ENCODE measurements around the gene PRKCA. TPM values are rescaled to one million over a fixed set of nuclear protein-coding genes. Genes with fewer than 3 reads are reported as not detected.

PRKCA gene
- total RNA-seq, 1 experiment from 2014 or later: 29.5 TPM

- TF ChIP-seq MLX (CRISPR knock-in tag; IDR thresholded peaks at IDR 0.05) (no peak), JAZF1 (CRISPR knock-in tag; IDR thresholded peaks at IDR 0.05) (no peak), ZNF423 (CRISPR knock-in tag; IDR thresholded peaks at IDR 0.05) (no peak)
Measured at GRCh38 chr17:66733759-66734158, 431.3 kb downstream of the PRKCA start (continued).

- peaks cover 41% of the 10 kb centered on the region for H3K4me1 Mint-ChIP-seq
- peak overlapping the region; percentile 18 for H3K27ac Mint-ChIP-seq
- no peak for DNase-seq (ENCODE audit: low spot score)
- TF ChIP-seq EMX1 (CRISPR knock-in tag; IDR thresholded peaks at IDR 0.05) (no peak), JAZF1 (CRISPR knock-in tag; IDR thresholded peaks at IDR 0.05) (no peak), HMGXB4 (CRISPR knock-in tag; IDR thresholded peaks at IDR 0.05) (no peak), CREM (CRISPR knock-in tag; IDR thresholded peaks at IDR 0.05) (no peak), SP1 (CRISPR knock-in tag; conservative IDR thresholded peaks at IDR 0.05) (no peak), ZNF416 (CRISPR knock-in tag; IDR thresholded peaks at IDR 0.05) (no peak), USF2 (CRISPR knock-in tag; IDR thresholded peaks at IDR 0.05) (no peak), SMAD3 (CRISPR knock-in tag; IDR thresholded peaks at IDR 0.05; ENCODE audit: borderline replicate concordance) (no peak), ELF4 (CRISPR knock-in tag; IDR thresholded peaks at IDR 0.05; ENCODE audit: low read depth) (no peak), MLX (CRISPR knock-in tag; IDR thresholded peaks at IDR 0.05) (no peak), PREB (CRISPR knock-in tag; IDR thresholded peaks at IDR 0.05; ENCODE audit: borderline replicate concordance) (no peak), ZNF425 (CRISPR knock-in tag; conservative IDR thresholded peaks at IDR 0.05) (no peak), HMGA2 (CRISPR knock-in tag; IDR thresholded peaks at IDR 0.05) (peak; percentile 26; the same call in 1 of the 2 replicates), ZNF232 (CRISPR knock-in tag; IDR thresholded peaks at IDR 0.05) (no peak), ZNF396 (CRISPR knock-in tag; IDR thresholded peaks at IDR 0.05; ENCODE audit: borderline replicate concordance) (peak; percentile 84; the same call in 1 of the 2 replicates), CBFB (CRISPR knock-in tag; IDR thresholded peaks at IDR 0.05; ENCODE audit: low read depth) (no peak), IRF1 (CRISPR knock-in tag; IDR thresholded peaks at IDR 0.05) (no peak), MXD4 (CRISPR knock-in tag; IDR thresholded peaks at IDR 0.05; ENCODE audit: borderline replicate concordance) (peak; percentile 74; the same call in 1 of the 2 replicates), CDX4 (CRISPR knock-in tag; IDR thresholded peaks at IDR 0.05; ENCODE audit: borderline replicate concordance) (no peak)
- H3K4me3 Mint-ChIP-seq: no peak overlapping the region
- CTCF ChIA-PET: no interaction called here
- POLR2A ChIA-PET: no interaction called here
- peaks cover 4% of the 10 kb centered on the region; the same call in 1 of the 2 replicates for H3K9me3 Mint-ChIP-seq
- peaks cover 10% of the 10 kb centered on the region for H3K36me3 Mint-ChIP-seq
- no peak for ATAC-seq
- H3K27me3 Mint-ChIP-seq (ENCODE audit: low read depth): no peaks in the 10 kb centered on the region
Measured at GRCh38 chr17:66734186-66734943, 432.0 kb downstream of the PRKCA start.

Data from WTC11 (cell line).